ENCODE data around the gene GGCT. TPM values are rescaled to one million over a fixed set of nuclear protein-coding genes. Genes with fewer than 3 reads are reported as not detected.

GGCT gene, protein sequence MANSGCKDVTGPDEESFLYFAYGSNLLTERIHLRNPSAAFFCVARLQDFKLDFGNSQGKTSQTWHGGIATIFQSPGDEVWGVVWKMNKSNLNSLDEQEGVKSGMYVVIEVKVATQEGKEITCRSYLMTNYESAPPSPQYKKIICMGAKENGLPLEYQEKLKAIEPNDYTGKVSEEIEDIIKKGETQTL
- total RNA-seq (10 to 100 TPM in 2 of 5 donors, 1 to 10 TPM in 2, not detected in 1; 2.9 to 25.7 (median 11.8) TPM), polyA plus RNA-seq (10 to 100 TPM; 49.2 to 56.5 (median 53.6) TPM)
- long read RNA-seq, donor 1, partial matches to known transcripts: 0 of 5 reads
- long read RNA-seq, donor 1, other reads (novel, unspliced or antisense): 0 of 5 reads
- long read RNA-seq, donor 2, transcript GGCT-202 (4 exons, 1,173 nt): major isoform, 5 of 8 reads
- long read RNA-seq, donor 2, partial matches to known transcripts: 0 of 8 reads
- long read RNA-seq, donor 2, other reads (novel, unspliced or antisense): 0 of 8 reads
- long read RNA-seq, donor 3, transcript GGCT-202 (4 exons, 1,173 nt): major isoform, 6 of 8 reads
- long read RNA-seq, donor 3, partial matches to known transcripts: 0 of 8 reads
- long read RNA-seq, donor 3, other reads (novel, unspliced or antisense): 0 of 8 reads
- long read RNA-seq, donor 4: 0 reads
- long read RNA-seq, donor 5, transcript GGCT-202 (4 exons, 1,173 nt): major isoform, 8 of 12 reads
- long read RNA-seq, donor 5, partial matches to known transcripts: 0 of 12 reads
- long read RNA-seq, donor 5, other reads (novel, unspliced or antisense): 0 of 12 reads
- long read RNA-seq, donor 6, transcript GGCT-207 (3 exons, 1,012 nt): minor isoform, 7 of 42 reads
- long read RNA-seq, donor 6, transcript GGCT-202 (4 exons, 1,173 nt): major isoform, 28 of 42 reads
- long read RNA-seq, donor 6, partial matches to known transcripts: 7 of 42 reads
- long read RNA-seq, donor 6, other reads (novel, unspliced or antisense): 0 of 42 reads
- long read RNA-seq, donor 7, transcript GGCT-207 (3 exons, 1,012 nt): minor isoform, 6 of 30 reads
- long read RNA-seq, donor 7, transcript GGCT-202 (4 exons, 1,173 nt): major isoform, 19 of 30 reads
- long read RNA-seq, donor 7, partial matches to known transcripts: 5 of 30 reads
- long read RNA-seq, donor 7, other reads (novel, unspliced or antisense): 0 of 30 reads
- long read RNA-seq, donor 8, transcript GGCT-207 (3 exons, 1,012 nt): minor isoform, 8 of 20 reads
- long read RNA-seq, donor 8, transcript GGCT-202 (4 exons, 1,173 nt): major isoform, 11 of 20 reads
- long read RNA-seq, donor 8, partial matches to known transcripts: 0 of 20 reads
- long read RNA-seq, donor 8, other reads (novel, unspliced or antisense): 0 of 20 reads
- long read RNA-seq, donor 9, transcript GGCT-202 (4 exons, 1,173 nt): major isoform, 5 of 10 reads
- long read RNA-seq, donor 9, partial matches to known transcripts: 0 of 10 reads
- long read RNA-seq, donor 9, other reads (novel, unspliced or antisense): 0 of 10 reads
- long read RNA-seq, donor 10, transcript GGCT-202 (4 exons, 1,173 nt): major isoform, 7 of 10 reads
- long read RNA-seq, donor 10, partial matches to known transcripts: 0 of 10 reads
- long read RNA-seq, donor 10, other reads (novel, unspliced or antisense): 0 of 10 reads

DNA sequence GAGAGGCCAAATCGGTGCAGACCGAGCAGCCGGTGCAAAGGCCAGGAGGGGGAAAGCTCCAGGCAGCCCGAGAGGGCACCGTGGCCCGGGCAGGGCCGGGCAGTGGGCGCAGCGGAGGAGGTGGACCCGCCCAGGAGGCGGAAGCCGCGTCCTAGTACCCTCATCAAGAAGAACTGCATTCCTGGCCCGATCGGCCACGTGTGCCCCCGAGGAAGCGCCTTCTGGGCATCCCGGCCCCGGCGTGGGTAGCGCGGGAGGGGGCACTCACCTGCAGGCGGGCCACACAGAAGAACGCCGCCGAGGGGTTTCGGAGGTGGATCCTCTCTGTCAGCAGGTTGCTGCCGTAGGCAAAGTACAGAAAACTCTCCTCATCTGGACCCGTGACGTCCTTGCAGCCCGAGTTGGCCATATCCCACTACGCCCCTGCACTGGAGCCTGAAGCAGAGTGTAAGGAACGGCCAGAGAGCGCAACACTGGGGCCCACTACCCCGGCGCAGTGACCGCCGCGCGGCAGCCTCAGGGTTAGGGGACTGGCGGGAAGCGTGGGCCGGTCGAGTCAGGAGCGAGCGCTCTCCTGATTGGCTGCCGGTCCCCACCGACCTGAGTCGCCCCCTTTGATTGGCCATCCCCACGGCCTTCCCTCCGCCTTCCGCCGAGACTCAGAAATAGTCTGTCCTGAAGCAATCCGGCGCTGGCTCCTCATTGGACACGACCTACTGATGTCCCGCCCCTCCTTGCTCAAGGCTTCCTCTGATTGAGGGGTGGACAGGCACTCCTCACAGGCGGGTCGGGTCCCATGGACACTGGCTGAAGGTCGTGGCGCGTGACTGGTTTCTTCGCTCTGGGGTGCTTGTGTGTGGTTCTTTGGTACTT is at the start of gene GGCT:
Gene GGCT, minus strand, starts transcription at position 529 of the 873 bp plus-strand sequence. Its CDS starts 120 bp downstream, at position 409.
- Histone ChIP-seq H3K27ac (peak within 1 kb of the TSS; percentile 75 to 90 (median 85)), H3K9me3 (no peaks in the 10 kb centered on the region), H3K27me3 (no peaks in the 10 kb centered on the region), H3K36me3 (peaks cover 0 to 3% (median 0%) of the 10 kb centered on the region in 4 donors), H3K4me3 (peak within 1 kb of the TSS; percentile 87 to 97 (median 92)), H3K4me1 (peaks cover 15 to 34% (median 24%) of the 10 kb centered on the region in 4 donors)
- intact Hi-C loops (cut with DNase I; ENCODE audit: low total_unique reads): no loop called here
- WGBS, 5 donors: 0 to 1% (median 1%) methylated on average over 35 to 64 of the region's 64 CpGs
- peak; percentile 99 for DNase-seq
- no peak for TF ChIP-seq EP300 (IDR thresholded peaks at IDR 0.05)
- TF ChIP-seq POLR2AphosphoS5 (IDR thresholded peaks at IDR 0.05): peak; percentile 42 to 89 (median 88)
- TF ChIP-seq, protein P1, sequence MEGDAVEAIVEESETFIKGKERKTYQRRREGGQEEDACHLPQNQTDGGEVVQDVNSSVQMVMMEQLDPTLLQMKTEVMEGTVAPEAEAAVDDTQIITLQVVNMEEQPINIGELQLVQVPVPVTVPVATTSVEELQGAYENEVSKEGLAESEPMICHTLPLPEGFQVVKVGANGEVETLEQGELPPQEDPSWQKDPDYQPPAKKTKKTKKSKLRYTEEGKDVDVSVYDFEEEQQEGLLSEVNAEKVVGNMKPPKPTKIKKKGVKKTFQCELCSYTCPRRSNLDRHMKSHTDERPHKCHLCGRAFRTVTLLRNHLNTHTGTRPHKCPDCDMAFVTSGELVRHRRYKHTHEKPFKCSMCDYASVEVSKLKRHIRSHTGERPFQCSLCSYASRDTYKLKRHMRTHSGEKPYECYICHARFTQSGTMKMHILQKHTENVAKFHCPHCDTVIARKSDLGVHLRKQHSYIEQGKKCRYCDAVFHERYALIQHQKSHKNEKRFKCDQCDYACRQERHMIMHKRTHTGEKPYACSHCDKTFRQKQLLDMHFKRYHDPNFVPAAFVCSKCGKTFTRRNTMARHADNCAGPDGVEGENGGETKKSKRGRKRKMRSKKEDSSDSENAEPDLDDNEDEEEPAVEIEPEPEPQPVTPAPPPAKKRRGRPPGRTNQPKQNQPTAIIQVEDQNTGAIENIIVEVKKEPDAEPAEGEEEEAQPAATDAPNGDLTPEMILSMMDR (IDR thresholded peaks at IDR 0.05): no peak
- peak in 1 of 4 donors; percentile 7 for TF ChIP-seq POLR2A (IDR thresholded peaks at IDR 0.05)

DNA sequence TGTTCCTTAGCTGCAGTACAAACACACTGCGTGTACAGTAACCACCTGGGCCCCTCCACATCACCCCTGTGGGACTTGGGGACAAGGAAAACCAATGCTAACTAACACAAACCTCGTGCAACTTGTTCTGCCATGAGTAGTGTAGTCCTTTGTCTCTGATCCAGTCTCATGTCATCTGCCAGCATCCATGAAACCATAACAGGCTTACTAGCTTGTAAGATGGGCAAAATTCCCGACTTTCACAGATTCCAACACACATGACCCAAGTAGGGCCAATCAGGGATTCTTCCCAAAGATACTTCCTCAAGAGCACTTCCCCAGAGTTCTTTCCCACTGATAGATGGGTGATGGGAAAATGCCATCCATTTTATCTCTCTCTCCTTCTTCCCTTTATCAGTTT is 48.9 kb upstream of the GGCT start:
- Histone ChIP-seq H3K4me1 (peaks cover 0 to 20% (median 10%) of the 10 kb centered on the region in 4 donors), H3K4me3 (no peak overlapping the region), H3K9me3 (no peaks in the 10 kb centered on the region), H3K27me3 (no peaks in the 10 kb centered on the region), H3K36me3 (peaks cover 0 to 37% (median 17%) of the 10 kb centered on the region in 4 donors), H3K27ac (no peak overlapping the region)
- intact Hi-C loops (cut with DNase I; ENCODE audit: low total_unique reads): no loop called here
- 77 to 88% (median 81%) methylated on average over 3 of the region's 3 CpGs for WGBS, 5 donors
- DNase-seq: no peak
- no peak for TF ChIP-seq EP300 (IDR thresholded peaks at IDR 0.05)
- TF ChIP-seq POLR2AphosphoS5 (IDR thresholded peaks at IDR 0.05): no peak
- no peak for TF ChIP-seq POLR2A (IDR thresholded peaks at IDR 0.05)
- TF ChIP-seq, protein P1 (IDR thresholded peaks at IDR 0.05): no peak

DNA sequence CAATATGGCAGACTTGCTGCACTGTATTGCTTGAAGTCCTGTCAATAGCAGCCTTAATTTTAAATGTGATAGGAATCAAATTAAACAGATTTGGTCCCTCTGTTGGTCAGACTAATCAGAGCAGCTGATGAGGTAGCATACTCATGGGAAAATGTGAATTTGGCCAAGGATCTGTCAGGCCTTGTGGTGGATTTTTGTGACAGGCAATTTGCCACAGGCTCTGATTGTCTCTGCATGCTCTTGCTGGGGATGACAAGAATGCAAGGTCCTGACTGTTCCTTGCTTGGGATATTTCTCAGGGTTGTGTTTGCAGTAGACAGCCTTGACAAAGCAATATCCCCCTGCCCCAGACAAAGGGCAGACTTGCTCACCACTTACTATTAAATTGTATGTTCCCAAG is 48.5 kb upstream of the GGCT start:
- no peak overlapping the region for H3K4me3 ChIP-seq
- intact Hi-C loops (cut with DNase I; ENCODE audit: low total_unique reads): no loop called here
- H3K36me3 ChIP-seq: peaks cover 0 to 35% (median 18%) of the 10 kb centered on the region in 4 donors
- no peak for TF ChIP-seq EP300 (IDR thresholded peaks at IDR 0.05)
- TF ChIP-seq, protein P1 (IDR thresholded peaks at IDR 0.05): no peak
- no peak for TF ChIP-seq POLR2AphosphoS5 (IDR thresholded peaks at IDR 0.05)
- TF ChIP-seq POLR2A (IDR thresholded peaks at IDR 0.05): no peak
- no peak for DNase-seq
- no peak overlapping the region for H3K27ac ChIP-seq
- H3K27me3 ChIP-seq: no peaks in the 10 kb centered on the region
- H3K9me3 ChIP-seq: no peaks in the 10 kb centered on the region
- H3K4me1 ChIP-seq: peaks cover 0 to 21% (median 10%) of the 10 kb centered on the region in 4 donors

All from stomach (tissue), 19 donors.